Measurements from ENCODE around the gene MACROD1.
A peak's percentile ranks its signal among the peaks of the same experiment; 100 is the strongest.

The MACROD1 gene

DNA sequence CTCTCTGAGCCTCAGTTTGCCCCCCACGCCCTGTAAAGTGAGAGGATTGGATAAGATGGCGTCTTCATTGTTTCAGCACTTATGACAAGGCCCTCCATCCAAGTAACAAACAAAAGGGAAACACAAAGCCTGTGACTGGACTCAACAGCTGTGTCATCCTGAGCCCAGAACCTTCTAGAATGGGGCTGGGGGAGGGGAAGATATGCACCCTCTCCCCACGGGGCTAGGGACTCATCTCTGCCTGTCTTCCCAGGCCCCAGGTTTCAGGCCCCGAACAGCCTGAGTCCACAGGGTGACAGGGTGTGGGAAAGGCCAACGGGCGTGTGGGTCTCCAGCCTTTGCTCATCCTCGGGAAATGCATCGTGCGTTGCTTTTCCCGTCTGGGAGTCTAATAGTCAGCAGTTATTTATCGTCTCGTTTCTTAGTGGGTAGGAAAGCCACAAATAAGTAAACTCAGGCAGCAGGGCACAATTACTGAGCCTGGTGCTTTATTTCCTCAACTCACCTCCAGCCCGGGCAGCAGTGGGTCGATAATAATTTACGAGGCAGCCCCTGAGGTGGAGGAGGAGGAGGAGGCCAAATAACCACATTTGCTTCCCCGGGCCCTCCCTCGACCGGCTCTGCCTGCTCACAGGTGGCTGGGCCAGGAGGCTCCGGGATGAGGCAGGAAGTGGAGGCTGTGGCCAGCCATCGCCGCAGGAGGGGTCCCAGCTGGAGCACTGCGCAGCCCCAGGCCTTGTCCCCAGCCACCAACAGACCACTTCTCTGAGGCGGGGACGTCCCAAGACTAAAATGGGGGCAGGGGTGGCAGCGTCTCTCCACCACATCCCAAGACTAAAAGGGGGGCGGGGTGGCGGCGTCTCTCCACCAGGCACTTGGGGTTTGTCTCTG lies 75.8 kb downstream of the MACROD1 start:
- DNase-seq: no peak

DNA sequence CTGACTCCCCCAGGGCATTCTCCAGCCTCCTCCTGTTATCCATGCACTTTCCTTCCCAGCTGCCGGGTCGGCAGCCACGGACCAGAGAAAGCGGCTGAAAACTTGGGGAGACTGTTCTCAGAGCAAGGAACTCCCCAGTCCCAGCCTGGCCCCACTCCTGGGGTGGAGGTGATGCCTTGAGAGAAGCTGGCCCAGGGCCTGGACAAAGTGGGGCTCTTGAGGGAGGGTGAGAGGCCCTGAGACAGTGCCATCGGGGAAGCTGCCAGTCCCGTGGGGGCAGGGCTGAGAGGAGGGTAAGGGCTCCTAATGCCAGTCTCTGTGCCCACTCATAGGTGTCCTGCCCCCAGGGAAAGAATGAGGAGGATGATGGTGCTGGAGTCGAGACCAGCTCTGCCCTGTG lies 76.4 kb downstream of the MACROD1 start:
- no peak for DNase-seq

DNA sequence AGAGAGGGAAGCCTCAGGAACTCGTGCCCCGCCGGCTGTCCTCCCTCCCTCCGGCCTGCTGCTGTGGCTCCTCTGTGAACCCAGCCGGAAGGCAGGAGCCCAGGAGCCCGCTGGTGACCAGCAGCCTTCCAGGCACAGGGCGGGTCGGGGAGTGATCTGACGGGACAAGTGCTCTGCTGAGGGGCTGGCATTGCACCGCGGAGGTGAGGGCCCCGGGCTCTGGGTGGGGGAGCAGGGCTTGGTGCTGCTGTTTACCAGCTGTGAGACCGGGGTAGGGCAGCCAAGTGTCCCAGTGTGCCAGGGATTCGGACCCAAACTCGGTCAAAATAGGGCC lies 76.9 kb downstream of the MACROD1 start:
- no peak for DNase-seq

DNA sequence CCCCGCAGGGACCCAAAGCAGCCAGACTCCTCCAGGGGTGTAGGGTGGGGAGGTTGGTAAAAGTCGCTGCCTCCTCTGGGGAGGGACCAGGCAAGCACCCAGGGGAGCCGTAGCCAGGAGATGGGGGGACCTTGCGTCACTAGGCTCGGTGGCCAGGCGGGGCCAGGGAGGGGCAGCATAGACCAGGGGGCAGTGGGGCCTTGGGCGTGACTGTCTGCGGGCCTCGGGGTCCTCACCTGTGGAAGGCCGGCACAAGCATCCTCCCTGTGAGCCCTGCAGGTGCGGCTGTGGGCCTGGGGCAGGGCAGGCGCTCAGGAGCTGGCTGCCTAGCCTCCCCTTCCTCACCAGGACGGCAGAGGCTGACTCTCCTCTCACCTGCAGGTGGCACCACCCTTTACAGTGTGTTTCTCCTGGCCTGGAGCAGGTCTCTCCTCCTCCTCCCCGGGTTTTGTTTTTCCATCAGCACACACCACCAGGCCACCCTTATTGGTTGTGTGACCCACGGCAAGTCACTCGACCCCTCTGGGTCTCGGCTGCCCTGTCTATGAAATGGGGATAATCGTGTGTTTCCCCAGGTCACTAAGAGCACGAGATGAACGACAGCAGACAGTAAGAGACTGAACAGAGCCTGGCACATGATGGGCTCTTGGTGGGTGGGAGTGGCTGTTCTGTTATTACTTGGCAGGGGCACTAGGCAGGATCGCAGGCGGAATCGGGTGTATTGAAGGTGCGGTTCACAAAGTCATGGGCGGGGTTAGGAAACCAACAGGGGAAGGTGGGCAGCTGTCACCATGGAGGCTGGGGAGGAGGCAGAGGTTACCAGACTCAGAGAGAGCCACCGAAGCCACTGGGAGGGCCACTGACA lies 77.5 kb downstream of the MACROD1 start:
- peak; percentile 51 for DNase-seq

DNA sequence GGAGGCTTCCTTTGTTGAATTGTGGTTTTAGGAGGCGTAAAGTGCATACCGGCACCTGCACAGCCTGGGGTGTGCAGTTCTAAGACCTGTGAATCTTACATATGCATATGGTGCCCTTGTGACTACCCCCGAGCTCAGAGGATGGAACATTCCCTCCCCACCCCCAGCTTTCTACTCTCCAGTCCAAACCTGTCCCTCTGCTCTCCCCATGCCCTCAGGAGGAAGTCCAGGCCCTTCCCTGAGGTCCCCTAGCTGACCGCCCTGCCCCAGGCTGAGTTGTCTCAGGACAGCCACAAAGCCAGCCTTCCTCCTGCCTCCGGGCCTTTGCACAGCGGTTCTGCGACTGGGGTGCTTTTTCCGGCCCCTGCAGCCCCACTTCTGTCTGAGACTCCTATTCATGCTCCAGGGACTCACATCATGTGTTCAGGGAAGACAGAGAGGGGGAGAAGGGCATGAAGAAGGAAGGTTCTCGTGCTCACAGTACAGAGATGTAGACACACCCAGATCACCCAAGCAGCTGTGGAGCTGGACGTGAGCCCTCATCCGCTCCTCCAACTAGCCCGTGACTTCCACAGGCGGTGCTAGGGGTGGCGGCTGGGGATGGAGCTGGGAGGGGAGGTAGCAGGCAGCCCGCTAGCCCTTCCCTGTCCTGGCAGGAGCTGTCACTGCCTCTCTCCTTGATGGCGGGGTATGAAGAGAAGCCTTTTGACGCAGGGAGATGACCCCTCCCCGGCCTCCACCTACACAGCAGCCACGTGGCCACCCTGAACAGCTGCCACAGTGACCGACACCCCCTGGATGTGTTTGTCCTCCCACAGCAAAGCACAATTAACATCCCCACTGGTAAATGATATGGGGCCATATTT lies 79.4 kb downstream of the MACROD1 start:
- peak; percentile 65 for DNase-seq

DNA sequence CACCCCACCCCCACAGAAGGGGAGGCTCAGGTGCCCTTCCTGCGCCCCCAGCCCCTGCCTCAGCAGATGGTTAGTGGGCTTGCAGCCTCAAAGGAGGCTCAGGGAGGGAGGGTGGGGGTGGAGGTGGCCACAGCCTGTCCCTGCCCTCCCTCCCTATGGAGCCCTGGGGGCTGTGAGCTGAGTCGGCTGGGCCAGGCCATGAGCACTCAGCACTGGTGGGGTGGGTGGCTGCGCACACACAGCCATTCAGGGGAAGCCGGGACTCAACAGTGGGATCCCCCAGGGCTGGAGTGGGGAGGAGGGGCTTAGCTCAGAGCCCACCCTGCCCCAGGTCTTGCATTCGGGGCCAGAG lies 80.0 kb downstream of the MACROD1 start:
- DNase-seq: no peak

DNA sequence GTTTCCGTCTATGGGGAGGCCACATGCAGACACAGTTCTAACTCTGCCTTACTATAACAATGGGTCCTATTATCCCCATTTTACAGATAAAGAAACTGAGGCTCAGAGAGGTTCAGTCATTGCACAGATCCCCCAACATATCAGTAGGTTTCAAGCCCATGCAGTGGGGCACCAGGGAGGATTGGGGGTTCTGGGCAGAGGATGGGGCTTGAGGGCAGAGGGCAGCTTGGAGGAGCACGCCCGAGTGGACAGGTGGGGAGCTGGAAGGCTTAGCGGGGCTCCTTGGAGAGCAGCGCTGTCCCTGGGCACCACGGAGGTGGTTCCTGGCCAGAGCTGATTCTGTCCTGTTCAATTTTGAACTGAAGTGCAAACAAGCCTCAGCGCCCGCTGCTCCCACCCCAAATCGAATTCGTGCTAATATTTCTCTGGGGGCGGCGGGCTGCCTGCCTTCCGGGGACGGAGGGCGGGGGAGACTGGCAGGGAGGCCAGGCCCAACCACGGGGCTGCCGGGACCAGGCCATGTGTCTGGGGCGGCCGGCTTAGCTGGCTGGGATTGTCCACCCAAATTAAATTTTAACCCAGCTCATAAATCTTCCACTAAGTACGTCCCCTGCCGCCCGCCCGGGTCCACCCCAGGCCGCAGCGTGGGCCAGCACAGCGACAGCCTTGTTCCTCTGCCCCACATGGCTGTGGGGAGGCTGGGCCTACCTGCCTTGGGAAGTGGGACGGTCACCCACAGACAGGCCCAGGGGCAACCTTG lies 80.8 kb downstream of the MACROD1 start:
- no peak for DNase-seq

DNA sequence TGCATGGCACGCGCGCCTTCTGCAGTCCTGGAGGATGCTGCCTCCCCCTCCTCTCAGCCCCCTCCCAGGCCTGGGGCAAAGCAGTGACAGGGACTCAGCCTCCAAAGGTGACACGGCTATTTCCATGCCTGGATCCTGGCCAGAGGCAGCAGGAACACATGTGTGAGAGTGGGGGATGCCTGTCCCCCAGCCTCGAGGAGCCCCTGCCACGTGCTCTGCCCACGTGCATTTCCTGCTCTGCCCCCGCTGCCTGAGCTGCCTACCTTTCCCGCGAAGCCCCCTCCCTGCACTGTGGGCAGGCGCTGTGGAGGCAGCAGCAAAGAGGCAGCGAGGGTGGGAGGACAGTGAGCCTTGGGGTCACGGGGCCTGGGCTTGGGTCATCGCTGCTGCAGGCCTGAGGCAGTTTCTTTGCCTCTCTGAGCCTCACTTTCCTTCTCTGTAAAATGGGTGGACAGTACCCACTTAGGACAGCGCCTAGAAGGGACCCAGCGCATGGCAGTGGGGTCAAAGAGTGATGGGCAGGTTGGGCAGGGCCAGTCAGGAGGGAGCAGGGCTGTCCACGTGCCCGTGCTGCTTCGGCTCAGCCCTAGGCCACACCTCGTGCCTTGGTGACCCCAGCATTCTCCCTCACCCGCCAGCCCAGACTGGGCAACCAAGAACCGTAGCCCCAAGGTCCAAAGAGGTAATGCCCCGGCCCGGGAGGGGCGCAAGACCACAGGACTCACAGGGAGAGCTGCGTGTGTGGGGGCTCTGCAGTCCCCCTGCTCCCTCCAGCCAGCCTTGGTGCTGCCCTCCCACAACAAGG lies 81.6 kb downstream of the MACROD1 start:
- no peak for DNase-seq

DNA sequence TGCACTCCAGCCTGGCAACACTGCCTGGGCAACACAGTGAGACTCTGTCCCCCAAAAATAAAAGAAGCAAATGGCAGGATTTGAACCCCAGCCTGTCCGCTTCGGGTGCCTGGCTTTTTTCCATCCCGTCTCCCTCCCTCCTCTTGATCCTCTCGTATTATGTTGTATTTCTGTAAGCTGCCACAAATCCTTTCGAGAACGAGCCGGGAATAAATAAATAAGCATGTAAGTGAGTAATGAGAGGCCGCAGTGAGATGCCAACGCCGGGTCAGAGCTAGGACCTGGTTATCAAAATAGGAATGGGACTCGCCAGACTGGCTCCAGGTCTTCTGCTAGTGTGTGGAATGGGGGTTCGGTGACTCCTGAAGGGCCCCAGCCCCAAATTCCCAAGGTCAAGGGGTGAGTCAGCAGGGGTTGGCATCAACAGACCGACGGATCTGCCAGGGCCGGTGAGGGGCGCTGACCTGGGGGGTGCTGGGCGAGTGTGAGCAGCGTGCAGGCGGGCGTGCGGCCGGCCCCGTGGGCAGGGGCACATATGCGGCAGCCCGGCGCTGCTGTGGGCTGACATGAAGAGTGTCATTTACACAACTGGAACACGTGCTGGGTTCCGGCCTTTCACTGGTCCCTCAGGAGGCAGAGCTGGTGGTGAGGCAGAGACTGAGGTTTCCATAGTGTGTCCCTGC lies 82.4 kb downstream of the MACROD1 start:
- DNase-seq: no peak

DNA sequence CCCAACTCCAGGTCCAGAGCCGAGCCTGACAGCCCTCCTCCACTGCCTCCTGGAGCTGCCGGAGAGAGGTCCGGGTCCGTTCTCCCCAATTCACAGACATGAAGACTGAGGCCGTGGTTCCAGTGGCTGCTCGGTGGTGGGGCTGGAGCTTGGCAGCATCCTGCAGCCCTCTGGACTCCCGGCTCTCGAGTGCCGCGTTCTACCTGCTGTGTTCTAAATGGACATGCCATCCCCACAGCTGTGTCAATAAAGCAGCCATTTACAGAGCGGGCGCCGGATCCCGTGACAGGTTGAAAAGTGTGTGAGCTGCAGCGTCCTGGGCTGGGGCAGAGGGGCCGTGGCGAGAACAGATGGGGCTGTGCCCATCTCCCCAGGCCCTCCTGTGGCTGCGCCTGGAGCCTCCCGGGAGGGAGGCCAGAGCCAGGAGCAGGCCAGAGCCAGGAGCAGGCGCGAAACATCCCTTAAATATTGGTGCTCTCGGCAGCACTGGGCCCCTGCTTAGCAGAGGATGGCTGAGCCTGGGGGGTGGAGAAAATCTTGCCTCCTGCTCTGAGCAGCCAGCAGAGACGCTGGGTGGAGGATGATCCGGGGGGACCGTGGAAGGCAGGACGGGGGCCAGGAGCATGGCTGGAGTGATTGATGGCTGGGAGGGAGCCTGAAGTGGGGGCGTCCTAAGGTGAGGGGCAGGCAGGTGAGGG lies 84.0 kb downstream of the MACROD1 start:
- peak; percentile 99 for DNase-seq

DNA sequence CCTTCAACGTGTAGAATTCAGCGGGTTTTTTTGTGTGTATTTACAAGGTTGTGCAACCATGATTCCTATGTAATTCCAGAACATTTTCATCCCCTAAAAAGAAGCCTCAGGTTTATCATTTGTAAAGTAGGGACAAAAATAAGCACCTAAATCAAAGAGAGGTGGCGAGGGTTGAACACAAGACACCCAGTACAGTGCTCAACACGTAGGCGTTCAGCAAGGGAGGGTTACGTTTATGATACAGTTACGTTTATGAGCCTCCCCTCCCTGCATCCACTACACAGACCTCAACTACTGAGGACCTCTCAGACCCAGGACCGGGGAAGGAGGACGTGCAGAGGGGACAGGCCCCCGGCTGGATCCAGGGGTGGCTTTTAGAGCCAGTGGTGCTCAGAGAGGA lies 85.5 kb downstream of the MACROD1 start:
- no peak for DNase-seq

DNA sequence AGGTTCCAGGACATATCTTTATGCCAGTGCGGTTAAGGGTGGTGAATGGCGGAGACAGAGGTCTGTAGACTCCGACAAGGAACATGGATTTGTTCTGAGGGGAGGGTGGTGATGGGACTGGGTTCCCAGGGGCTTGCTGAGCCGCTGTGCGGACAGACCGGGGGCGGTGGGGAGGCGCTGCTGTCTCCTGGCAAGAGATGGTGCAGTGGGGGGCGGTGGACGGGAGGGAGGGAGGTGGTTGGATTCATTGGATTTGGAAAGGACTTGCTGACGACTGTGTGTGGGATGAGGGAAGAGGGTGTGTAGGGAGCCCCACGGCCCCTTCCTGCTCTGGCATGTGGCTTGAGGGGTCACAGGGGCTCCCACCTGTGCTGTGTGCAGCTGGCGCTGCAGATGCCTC lies 87.0 kb downstream of the MACROD1 start:
- no peak for DNase-seq

DNA sequence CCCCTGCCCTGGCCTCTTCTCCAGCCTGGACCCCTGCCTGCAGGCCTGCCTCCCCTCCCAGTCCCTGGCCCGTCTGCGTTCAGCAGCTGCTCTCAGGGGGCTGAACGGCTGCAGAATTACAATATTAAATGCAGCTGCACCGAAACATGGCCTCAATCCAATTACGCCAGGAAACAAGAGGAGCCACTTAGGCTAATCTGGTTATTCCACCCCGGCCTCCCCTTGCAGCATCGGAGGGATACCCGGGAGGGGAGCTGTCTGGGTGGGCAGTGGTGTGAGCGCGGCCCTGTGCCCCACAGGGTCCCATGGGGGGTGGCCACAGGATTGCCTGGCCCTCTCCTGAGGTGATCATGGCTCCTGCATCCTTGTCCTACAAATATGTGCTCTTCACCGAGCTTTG lies 87.6 kb downstream of the MACROD1 start:
- DNase-seq: peak; percentile 86

DNA sequence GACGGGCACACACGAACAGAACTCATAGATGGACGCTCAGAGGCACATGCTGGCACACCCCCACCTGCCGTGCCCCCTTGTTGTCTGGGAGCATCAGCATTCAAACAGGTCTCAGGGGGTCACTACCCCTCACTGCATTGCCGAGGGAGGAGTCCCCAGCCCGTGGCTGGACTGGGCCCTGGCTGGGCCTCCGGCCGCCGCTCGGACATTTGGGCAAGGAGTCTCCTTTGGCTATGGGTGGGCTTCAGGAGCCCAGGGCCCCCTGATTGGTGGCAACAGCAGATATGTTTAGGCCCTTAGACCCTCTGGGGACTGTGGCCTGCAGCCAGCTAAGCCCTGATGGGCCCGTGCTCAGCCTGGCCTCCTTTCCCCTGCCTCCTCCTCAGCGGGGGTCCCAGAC lies 88.3 kb downstream of the MACROD1 start:
- DNase-seq: no peak

DNA sequence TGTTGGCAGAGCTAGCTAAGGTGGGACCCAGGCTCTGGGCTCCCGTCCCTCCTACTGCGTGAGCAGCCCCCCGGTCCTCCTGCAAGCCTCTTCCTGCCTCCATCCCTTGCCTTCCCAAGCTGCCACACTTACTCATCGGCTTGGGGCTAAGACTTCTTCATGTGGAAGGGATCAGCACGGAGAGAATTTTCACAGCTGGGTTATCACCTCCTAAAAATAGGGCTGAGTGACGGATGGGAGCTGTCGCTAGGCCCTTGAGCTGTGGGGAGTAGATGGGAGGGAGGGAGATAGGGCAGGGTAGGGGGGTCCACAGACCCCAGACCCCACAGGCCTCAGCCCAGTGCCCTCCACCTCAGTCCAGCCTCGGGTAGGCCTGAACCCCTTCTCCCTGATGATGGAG lies 89.2 kb downstream of the MACROD1 start:
- no peak for DNase-seq

DNA sequence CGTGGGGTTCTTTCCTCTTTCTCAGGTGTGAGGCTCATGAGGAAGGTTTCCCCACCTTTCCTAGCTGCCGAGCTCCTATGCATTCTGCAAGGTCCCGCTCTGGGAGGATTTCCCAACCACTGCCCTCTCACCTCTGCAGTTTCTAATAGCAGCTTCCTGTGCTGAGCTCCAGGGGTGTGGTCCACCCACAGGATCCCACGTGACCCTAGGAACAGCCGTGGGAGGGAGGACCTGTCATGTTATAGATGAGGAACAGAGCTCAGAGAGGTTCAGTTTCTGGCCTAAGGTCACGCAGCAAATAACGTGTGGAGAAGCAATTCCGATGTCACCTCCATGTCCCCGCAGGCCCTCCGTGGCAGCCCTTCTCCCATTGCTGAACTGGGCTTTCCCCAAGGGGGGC lies 91.7 kb downstream of the MACROD1 start:
- no peak for DNase-seq

DNA sequence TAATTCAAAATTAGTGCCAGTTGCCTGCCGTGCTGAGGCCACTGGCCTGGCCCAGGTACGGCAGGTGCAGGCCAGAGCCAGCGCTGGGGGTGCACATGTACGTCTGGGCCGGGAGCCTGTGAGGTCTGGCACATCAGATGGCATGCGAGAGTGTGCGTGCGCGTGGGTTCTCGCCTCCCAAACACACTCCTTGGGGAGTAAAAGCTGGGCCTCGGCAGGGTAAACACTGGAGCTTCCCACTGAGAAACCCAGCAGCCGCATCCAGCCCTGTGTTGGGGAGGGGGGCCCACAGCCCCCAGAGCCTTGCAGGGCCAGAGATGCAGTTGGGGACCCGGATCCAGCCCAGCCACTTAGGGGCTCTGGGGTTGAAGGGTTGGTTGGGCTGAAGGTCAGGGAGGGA lies 92.4 kb downstream of the MACROD1 start:
- no peak for DNase-seq

DNA sequence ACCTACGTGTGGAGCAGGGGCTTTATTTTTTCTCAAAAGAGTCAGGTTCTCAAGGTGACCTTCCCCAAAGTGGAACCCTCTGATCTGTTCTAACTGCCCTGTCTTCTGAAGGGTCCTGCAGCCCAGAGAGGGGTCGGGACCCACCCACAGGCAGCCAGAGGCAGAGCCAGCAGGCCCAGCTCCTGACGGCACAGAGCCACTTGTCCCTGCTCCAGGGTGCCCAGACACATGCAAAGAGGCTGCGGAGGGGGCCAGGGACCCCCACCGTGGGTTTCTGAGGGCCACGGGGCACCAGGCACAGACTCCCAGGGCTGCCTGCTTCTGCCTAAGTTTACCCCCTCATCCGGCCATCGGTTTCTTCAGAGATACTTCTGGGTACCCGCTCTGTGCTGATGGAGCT lies 93.0 kb downstream of the MACROD1 start:
- DNase-seq: no peak

DNA sequence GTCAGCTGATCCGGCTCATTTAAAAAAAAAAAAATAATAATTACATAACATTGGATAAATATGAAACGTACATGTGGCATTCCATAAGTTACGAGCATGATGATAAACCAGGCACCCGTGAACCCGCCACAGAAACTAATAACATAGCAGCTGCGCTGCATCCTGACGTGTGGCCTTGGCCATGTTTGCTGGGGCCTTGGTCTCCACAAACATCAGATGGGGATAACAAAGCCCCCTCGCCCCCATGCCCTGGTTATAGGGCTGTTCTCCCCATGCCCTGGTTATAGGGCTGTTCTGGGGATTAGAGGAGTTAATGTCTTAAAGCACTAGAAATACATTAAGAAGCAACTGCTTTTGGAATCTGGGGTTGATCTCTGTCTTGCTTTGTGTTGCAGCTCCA lies 93.5 kb downstream of the MACROD1 start:
- DNase-seq: no peak

DNA sequence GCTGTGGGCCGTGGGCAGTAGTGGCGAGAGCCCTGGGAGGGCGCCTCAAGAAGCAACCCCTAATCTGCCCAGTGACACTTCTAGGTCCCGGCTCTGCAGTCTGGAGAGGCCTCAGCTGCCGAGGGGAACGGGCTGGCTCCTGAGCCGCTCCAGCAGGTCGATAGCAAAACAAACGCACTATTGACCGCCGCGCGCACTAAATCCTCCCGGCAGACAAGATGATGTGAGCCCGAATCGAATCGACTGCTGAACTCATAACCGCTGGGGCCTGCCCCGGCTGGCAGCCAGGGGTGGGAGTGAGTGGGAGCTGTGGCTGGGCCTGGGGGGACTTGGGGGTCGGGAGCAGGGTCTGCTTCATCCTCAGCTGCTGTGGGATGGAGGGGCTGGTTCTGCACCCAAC lies 94.1 kb downstream of the MACROD1 start:
- DNase-seq: peak; percentile 69

DNA sequence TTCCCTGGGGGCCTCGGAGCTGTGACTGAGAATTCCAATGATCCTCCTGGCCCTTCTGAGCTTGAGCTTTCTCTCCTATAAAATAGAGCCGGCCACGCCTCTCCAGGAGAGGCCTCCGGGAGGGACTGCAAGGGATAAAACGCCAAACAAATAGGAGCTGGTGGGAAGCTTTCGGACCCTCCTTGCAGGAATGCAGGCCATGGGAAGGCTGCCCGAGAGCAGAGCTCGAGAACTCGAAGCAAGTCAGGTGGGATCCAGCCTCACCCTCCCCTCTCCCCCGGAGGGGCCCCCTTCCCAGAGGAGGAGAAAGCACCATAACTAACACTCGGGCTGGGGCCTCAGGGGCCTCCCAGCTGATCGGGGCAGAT lies 95.6 kb downstream of the MACROD1 start:
- DNase-seq: no peak

Data from NCI-H1092 treated with DMSO at 0.1 percent for 48 hours (cell line).